ENCODE measurements around the gene PRKAG3.

The PRKAG3 gene

DNA sequence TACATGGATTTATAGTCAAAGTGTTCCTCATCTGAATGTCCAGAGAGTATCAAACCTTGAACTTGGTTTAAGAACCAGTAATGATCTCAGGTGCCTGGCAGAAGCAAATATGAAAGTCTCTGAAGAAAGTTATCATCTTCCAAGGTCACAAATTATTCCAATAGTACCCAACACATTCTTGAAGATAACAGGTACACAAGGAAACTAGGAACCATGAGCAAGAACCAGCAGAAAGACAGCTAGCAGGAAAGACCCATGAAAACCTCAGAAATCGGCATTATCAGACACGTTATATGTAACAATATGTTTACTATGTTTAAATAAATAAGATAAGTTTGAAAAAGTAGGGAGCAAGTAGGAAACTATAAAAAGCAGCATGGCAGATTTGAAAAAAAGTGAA is 5.9 kb upstream of the PRKAG3 start:
- no peaks in the 10 kb centered on the region for H3K9me3 ChIP-seq (ENCODE audit: control insufficient read depth, insufficient read depth, low read length)
- H3K36me3 ChIP-seq (ENCODE audit: insufficient read depth, low read length), result no peaks in the 10 kb centered on the region
- no peak overlapping the region for H3K9ac ChIP-seq (ENCODE audit: low read depth, low read length)
- H3K4me1 ChIP-seq (ENCODE audit: insufficient read depth, low read length), result no peaks in the 10 kb centered on the region

DNA sequence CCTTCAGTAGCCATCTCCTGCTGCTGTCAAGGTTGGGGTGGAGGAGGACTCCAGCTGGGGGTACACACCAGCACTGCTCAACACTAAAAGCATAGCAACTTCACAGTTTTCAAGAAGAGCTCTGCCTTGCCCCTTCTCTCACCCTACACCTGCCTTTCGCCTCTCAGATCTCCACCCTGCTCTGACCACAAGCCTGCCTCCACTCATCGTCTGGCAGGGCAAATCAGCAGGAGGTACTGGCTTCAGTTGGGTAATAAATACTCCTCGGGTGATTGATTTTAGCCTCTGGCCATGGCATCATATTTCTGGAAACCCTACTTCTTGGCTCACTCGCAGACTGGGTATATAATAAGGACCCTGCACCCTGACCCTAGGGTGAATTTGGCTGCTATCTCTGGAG is 3.1 kb upstream of the PRKAG3 start:
- no peaks in the 10 kb centered on the region; the same call in 1 of the 2 replicates for H3K4me1 ChIP-seq (ENCODE audit: insufficient read depth, low read length)
- no peaks in the 10 kb centered on the region for H3K36me3 ChIP-seq (ENCODE audit: insufficient read depth, low read length)
- no peaks in the 10 kb centered on the region for H3K9me3 ChIP-seq (ENCODE audit: control insufficient read depth, insufficient read depth, low read length)
- no peak overlapping the region for H3K9ac ChIP-seq (ENCODE audit: low read depth, low read length)

GRCh38 chr2:218833023-218833609 is 1.5 kb upstream of the PRKAG3 start:
- Histone ChIP-seq H3K4me1 (ENCODE audit: insufficient read depth, low read length) (no peaks in the 10 kb centered on the region; the same call in 1 of the 2 replicates), H3K36me3 (ENCODE audit: insufficient read depth, low read length) (no peaks in the 10 kb centered on the region), H3K9ac (ENCODE audit: low read depth, low read length) (no peak overlapping the region), H3K9me3 (ENCODE audit: control insufficient read depth, insufficient read depth, low read length) (no peaks in the 10 kb centered on the region)

DNA sequence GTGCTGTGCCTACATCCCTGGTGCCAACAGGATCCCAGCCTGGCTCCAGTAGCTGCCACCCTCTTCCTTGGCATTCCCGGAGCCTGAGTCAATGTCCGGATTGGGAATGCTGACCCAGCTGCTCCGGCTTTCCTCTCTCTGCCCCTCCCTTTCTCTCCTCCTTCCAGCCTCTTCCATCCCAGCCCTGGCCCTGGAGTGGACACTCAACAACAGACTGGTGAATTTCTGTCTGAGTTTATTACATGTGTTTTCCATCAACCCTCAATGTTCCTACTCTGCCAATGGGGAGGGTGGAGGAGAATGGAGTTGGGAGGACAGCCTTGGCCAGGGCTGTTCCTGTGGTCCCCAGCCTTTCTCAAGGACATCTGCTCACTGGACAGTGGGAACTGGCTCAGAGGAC is 917 bp upstream of the PRKAG3 start:
- Histone ChIP-seq H3K9ac (ENCODE audit: low read depth, low read length) (no peak overlapping the region), H3K4me1 (ENCODE audit: insufficient read depth, low read length) (no peaks in the 10 kb centered on the region; the same call in 1 of the 2 replicates), H3K36me3 (ENCODE audit: insufficient read depth, low read length) (no peaks in the 10 kb centered on the region), H3K9me3 (ENCODE audit: control insufficient read depth, insufficient read depth, low read length) (no peaks in the 10 kb centered on the region)

DNA sequence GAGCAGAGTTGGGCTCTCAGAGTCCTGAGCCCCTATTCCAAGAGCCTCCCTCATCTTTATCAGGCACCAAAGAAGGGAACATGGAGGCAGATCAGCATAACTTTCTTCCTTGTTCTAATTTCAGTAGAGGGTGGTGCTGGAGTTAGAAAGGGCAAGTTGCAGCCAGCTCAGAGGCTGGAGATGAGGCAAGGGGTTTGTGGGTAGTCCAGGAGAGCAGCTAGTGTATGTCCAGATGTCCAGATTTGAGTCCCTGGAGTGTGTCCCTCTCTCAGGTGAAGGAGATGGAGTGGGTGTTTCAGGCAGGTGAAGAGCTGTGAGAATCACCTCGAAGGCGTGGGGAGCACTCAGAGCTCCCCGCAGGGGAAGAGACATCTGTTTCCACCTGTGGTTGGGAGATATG is 478 bp upstream of the PRKAG3 start:
- no peaks in the 10 kb centered on the region; the same call in 1 of the 2 replicates for H3K4me1 ChIP-seq (ENCODE audit: insufficient read depth, low read length)
- no peaks in the 10 kb centered on the region for H3K36me3 ChIP-seq (ENCODE audit: insufficient read depth, low read length)
- H3K9me3 ChIP-seq (ENCODE audit: control insufficient read depth, insufficient read depth, low read length), result no peaks in the 10 kb centered on the region
- no peak overlapping the region for H3K9ac ChIP-seq (ENCODE audit: low read depth, low read length)

- no peaks in the 10 kb centered on the region for H3K9me3 ChIP-seq (ENCODE audit: control insufficient read depth, insufficient read depth, low read length)
- H3K4me1 ChIP-seq (ENCODE audit: insufficient read depth, low read length), result no peaks in the 10 kb centered on the region; the same call in 1 of the 2 replicates
- H3K9ac ChIP-seq (ENCODE audit: low read depth, low read length), result no peak overlapping the region
- no peaks in the 10 kb centered on the region for H3K36me3 ChIP-seq (ENCODE audit: insufficient read depth, low read length)
Measured at GRCh38 chr2:218830526-218831306, 887 bp downstream of the PRKAG3 start.

- Histone ChIP-seq H3K9me3 (ENCODE audit: control insufficient read depth, insufficient read depth, low read length) (no peaks in the 10 kb centered on the region), H3K36me3 (ENCODE audit: insufficient read depth, low read length) (no peaks in the 10 kb centered on the region), H3K4me1 (ENCODE audit: insufficient read depth, low read length) (no peaks in the 10 kb centered on the region; the same call in 1 of the 2 replicates), H3K9ac (ENCODE audit: low read depth, low read length) (no peak overlapping the region)
Measured at GRCh38 chr2:218829868-218830451, 1.6 kb downstream of the PRKAG3 start.

DNA sequence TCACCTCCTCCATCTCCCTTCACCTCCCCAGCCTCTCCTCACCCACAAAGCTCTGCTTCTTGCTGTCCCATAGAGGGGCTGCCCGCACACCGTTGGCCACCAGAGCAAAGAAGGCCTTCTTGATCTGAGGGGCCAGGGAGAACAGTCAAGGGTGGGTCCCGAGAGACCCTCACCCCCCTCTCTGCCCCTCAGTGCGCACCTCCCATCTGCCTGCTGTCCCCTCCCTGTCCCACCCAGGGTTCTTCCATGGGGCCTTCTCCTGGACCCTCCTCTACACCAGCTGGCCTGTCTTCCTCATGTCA is 3.2 kb downstream of the PRKAG3 start:
- no peaks in the 10 kb centered on the region for H3K9me3 ChIP-seq (ENCODE audit: control insufficient read depth, insufficient read depth, low read length)
- no peak overlapping the region for H3K9ac ChIP-seq (ENCODE audit: low read depth, low read length)
- no peaks in the 10 kb centered on the region; the same call in 1 of the 2 replicates for H3K4me1 ChIP-seq (ENCODE audit: insufficient read depth, low read length)
- no peaks in the 10 kb centered on the region for H3K36me3 ChIP-seq (ENCODE audit: insufficient read depth, low read length)

DNA sequence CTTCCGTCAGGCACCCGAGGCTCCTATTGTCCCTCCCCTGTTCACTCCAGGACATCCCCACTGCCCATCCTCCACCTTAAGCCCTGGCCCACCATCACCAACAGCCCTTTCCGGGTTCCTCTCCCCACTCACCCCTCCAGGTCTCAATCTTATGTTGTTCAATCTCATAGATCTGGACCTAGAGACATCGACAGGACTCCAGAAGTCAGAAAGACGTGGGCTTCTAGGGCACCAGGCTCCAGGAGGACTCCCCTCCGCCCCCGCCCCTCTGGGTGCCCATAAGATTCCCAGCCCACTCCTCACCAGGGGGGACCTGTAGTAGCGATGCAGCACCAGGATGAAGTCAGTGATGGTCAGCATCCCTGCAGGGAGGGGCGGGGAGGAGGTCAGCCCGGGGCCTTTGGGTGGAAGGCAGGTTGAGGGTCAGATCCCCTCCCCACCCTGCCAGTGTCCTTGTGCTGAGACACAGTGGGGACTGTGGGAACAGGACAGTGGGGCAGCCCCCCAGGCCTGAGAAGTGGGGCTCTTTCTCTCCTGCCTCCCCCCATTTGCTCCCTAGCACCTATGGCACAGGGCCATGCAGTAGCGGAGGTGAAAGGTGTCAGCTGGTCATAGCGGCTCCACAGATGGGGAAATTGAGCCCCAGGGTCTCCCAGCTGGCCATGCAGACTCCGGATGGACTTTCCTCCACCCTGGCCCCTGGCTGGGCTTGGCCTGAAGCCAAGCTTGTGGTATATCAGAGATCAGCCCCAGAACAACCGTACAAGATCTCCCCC is 3.7 kb downstream of the PRKAG3 start:
- Histone ChIP-seq H3K9ac (ENCODE audit: low read depth, low read length) (no peak overlapping the region), H3K36me3 (ENCODE audit: insufficient read depth, low read length) (no peaks in the 10 kb centered on the region), H3K4me1 (ENCODE audit: insufficient read depth, low read length) (no peaks in the 10 kb centered on the region; the same call in 1 of the 2 replicates), H3K9me3 (ENCODE audit: control insufficient read depth, insufficient read depth, low read length) (no peaks in the 10 kb centered on the region)

GRCh38 chr2:218826791-218827190 is 4.8 kb downstream of the PRKAG3 start:
- Histone ChIP-seq H3K9me3 (ENCODE audit: control insufficient read depth, insufficient read depth, low read length) (no peaks in the 10 kb centered on the region), H3K4me1 (ENCODE audit: insufficient read depth, low read length) (no peaks in the 10 kb centered on the region; the same call in 1 of the 2 replicates), H3K9ac (ENCODE audit: low read depth, low read length) (no peak overlapping the region), H3K36me3 (ENCODE audit: insufficient read depth, low read length) (no peaks in the 10 kb centered on the region)

DNA sequence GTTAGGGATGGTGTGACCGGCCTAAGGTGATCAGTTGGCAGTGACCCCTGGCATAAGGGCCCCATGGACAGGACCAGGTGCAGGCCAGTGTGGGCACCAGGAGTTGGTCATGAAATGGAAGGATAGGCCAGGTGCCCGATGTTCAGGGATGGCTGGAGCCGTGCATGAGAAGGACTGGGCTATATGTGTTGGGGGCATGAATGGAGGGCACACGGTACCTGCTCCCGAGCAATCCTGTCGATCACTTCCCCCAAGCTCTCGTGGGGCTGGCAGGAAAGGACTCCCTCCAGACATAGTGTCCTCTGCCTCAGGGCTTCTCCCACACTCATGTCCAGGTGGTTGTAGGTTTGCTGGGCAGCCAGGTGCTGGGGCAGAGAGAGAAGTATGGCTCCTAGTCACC is 7.6 kb downstream of the PRKAG3 start:
- Histone ChIP-seq H3K4me1 (ENCODE audit: insufficient read depth, low read length) (no peaks in the 10 kb centered on the region), H3K9me3 (ENCODE audit: control insufficient read depth, insufficient read depth, low read length) (no peaks in the 10 kb centered on the region), H3K36me3 (ENCODE audit: insufficient read depth, low read length) (no peaks in the 10 kb centered on the region), H3K9ac (ENCODE audit: low read depth, low read length) (no peak overlapping the region)

GRCh38 chr2:218823196-218823855 is 8.3 kb downstream of the PRKAG3 start:
- Histone ChIP-seq H3K4me1 (ENCODE audit: insufficient read depth, low read length) (no peaks in the 10 kb centered on the region), H3K9ac (ENCODE audit: low read depth, low read length) (no peak overlapping the region)

GRCh38 chr2:218822622-218823021 is 9.0 kb downstream of the PRKAG3 start:
- Histone ChIP-seq H3K36me3 (ENCODE audit: insufficient read depth, low read length) (no peaks in the 10 kb centered on the region), H3K9ac (ENCODE audit: low read depth, low read length) (no peak overlapping the region), H3K4me1 (ENCODE audit: insufficient read depth, low read length) (no peaks in the 10 kb centered on the region), H3K9me3 (ENCODE audit: control insufficient read depth, insufficient read depth, low read length) (no peaks in the 10 kb centered on the region)

More at GRCh38 chr2:218823196-218823855, 8.3 kb downstream of the PRKAG3 start:
- no peaks in the 10 kb centered on the region for H3K36me3 ChIP-seq (ENCODE audit: insufficient read depth, low read length)
- no peaks in the 10 kb centered on the region for H3K9me3 ChIP-seq (ENCODE audit: control insufficient read depth, insufficient read depth, low read length)

DNA sequence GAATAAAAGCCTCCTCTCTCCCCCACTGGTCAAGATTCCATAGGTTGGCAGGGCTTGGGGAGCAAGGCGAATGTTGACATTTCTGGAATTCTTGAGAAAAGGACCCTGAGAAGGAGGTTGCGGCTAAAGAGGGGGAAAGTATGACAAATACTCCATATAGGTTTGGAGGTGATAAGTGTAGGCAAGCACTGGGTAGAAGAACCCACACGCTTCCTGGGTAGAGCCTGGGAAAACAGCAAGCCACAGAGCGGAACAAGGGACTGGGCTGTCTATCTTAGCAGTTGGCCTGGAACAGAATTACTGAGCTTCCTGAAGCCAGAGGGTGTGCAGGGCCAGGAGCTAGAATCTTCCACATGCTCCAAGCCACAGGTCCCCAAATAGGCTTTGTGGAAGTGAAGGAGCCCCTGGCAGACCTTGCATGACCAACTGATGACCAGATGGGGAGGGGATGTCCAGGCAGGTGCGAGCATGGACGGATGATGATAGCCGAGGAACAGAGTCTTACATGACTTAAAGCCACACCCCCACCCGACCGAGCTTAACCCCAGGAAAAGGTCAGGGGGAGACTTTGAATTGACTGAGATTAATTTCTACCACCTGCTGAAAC is 9.9 kb downstream of the PRKAG3 start:
- H3K9ac ChIP-seq (ENCODE audit: low read depth, low read length), result no peak overlapping the region
- H3K4me1 ChIP-seq (ENCODE audit: insufficient read depth, low read length), result no peaks in the 10 kb centered on the region
- H3K9me3 ChIP-seq (ENCODE audit: control insufficient read depth, insufficient read depth, low read length), result no peaks in the 10 kb centered on the region
- no peaks in the 10 kb centered on the region for H3K36me3 ChIP-seq (ENCODE audit: insufficient read depth, low read length)
